ENCODE results near the gene CNTNAP5. TPM values are rescaled to one million over a fixed set of nuclear protein-coding genes. Genes with fewer than 3 reads are reported as not detected.

The CNTNAP5 gene
- total and polyA plus RNA-seq, 7 experiments from 2014 or later: not detected

- Mint-ChIP-seq H3K27me3 (no peaks in the 10 kb centered on the region), H3K4me3 (no peak overlapping the region), H3K27ac (no peak overlapping the region), H3K4me1 (no peaks in the 10 kb centered on the region), H3K36me3 (no peaks in the 10 kb centered on the region), H3K9me3 (peaks cover 0 to 22% (median 4%) of the 10 kb centered on the region in 11 donors)
- Histone ChIP-seq H3K27ac (ENCODE audit: low read depth, low read length) (no peak overlapping the region), H3K9me3 (ENCODE audit: control insufficient read depth in 2 of 3, low read length in 3 of 3) (no peaks in the 10 kb centered on the region), H3K36me3 (ENCODE audit: control insufficient read depth in 2 of 3, insufficient read depth in 3 of 3, low read length in 3 of 3) (no peaks in the 10 kb centered on the region), H3K4me3 (ENCODE audit: low read length) (no peak overlapping the region), H3K4me1 (ENCODE audit: control insufficient read depth in 2 of 2, insufficient read depth in 2 of 2, low read length in 2 of 2) (no peaks in the 10 kb centered on the region), H3K27me3 (ENCODE audit: control insufficient read depth in 2 of 2, insufficient read depth in 2 of 2, low read length in 2 of 2) (no peaks in the 10 kb centered on the region)
- POLR2A ChIA-PET: no interaction called here
- DNase-seq: no peak
- intact Hi-C loops (cut with micrococcal nuclease): no loop called here
- ATAC-seq: no peak
- CTCF ChIA-PET: no interaction called here
Measured at GRCh38 chr2:124050833-124051497, 25.9 kb downstream of the CNTNAP5 start.

DNA sequence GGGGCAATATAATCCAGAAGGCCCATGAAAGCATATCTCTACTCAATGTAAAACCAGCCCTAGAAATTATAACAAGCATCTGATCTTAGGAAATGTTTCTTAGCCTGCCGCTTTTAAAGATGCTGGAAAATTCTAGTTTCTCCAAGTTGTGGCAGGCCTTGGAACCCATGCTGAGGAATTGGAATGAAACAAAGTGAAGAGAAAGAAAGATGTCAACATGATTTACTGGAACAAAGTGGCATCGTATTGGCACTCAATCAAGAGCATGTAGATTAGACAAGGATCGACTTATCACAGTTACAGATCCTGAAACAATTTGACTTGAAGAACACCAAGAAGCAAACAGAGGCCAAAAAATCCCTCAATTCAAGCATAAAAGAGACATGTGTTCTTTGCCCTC is 28.7 kb downstream of the CNTNAP5 start:
- no peaks in the 10 kb centered on the region for H3K4me1 Mint-ChIP-seq
- H3K4me3 Mint-ChIP-seq: no peak overlapping the region
- intact Hi-C loops (cut with micrococcal nuclease): no loop called here
- H3K36me3 Mint-ChIP-seq: no peaks in the 10 kb centered on the region
- no peak overlapping the region for H3K27ac ChIP-seq (ENCODE audit: low read depth, low read length)
- POLR2A ChIA-PET: no interaction called here
- DNase-seq (no peak), ATAC-seq (no peak)
- H3K36me3 ChIP-seq (ENCODE audit: control insufficient read depth in 2 of 3, insufficient read depth in 3 of 3, low read length in 3 of 3): no peaks in the 10 kb centered on the region
- H3K9me3 Mint-ChIP-seq: peaks cover 0 to 11% (median 5%) of the 10 kb centered on the region in 11 donors
- no peak overlapping the region for H3K4me3 ChIP-seq (ENCODE audit: low read length)
- H3K27me3 Mint-ChIP-seq: no peaks in the 10 kb centered on the region
- no peaks in the 10 kb centered on the region for H3K4me1 ChIP-seq (ENCODE audit: control insufficient read depth in 2 of 2, insufficient read depth in 2 of 2, low read length in 2 of 2)
- H3K9me3 ChIP-seq (ENCODE audit: control insufficient read depth in 2 of 3, low read length in 3 of 3): no peaks in the 10 kb centered on the region
- H3K27ac Mint-ChIP-seq: no peak overlapping the region
- no peaks in the 10 kb centered on the region for H3K27me3 ChIP-seq (ENCODE audit: control insufficient read depth in 2 of 2, insufficient read depth in 2 of 2, low read length in 2 of 2)
- CTCF ChIA-PET: no interaction called here

DNA sequence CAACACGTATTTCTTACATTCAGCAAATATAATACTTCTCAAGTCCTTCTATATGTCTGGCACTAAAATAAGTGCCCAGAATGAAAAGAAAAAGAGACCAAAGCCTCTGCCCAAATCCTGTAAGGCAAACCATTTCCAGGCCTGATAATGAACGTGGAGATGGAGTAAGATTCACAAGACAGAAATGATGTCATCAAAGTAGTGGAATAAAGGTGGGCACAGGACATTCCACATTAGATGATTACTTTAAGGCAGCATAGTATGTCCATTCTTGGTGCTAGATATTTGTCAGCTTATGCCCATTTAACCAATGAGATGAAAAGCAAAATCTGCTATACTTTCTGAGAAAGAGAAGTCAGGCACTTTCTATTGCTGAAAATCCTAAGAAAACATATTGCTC is 38.5 kb downstream of the CNTNAP5 start:
- ChIA-PET POLR2A (interaction anchor here (0.8 kb wide), 1 partner anchor 15 kb away, joined by 3 read pairs; no protein-coding TSS in a partner anchor), CTCF (no interaction called here)
- Histone ChIP-seq H3K4me1 (ENCODE audit: control insufficient read depth in 2 of 2, insufficient read depth in 2 of 2, low read length in 2 of 2) (no peaks in the 10 kb centered on the region), H3K27ac (ENCODE audit: low read depth, low read length) (no peak overlapping the region), H3K36me3 (ENCODE audit: control insufficient read depth in 2 of 3, insufficient read depth in 3 of 3, low read length in 3 of 3) (no peaks in the 10 kb centered on the region), H3K4me3 (ENCODE audit: low read length) (no peak overlapping the region), H3K27me3 (ENCODE audit: control insufficient read depth in 2 of 2, insufficient read depth in 2 of 2, low read length in 2 of 2) (no peaks in the 10 kb centered on the region), H3K9me3 (ENCODE audit: control insufficient read depth in 2 of 3, low read length in 3 of 3) (no peaks in the 10 kb centered on the region)
- ATAC-seq (no peak), DNase-seq (no peak)
- Mint-ChIP-seq H3K4me1 (no peaks in the 10 kb centered on the region), H3K9me3 (peaks cover 0 to 11% (median 2%) of the 10 kb centered on the region in 11 donors), H3K27ac (no peak overlapping the region), H3K36me3 (no peaks in the 10 kb centered on the region), H3K27me3 (no peaks in the 10 kb centered on the region), H3K4me3 (no peak overlapping the region)
- intact Hi-C loops (cut with micrococcal nuclease): no loop called here

GRCh38 chr2:124065636-124066035 is 40.5 kb downstream of the CNTNAP5 start:
- H3K4me3 Mint-ChIP-seq: no peak overlapping the region
- intact Hi-C loops (cut with micrococcal nuclease): no loop called here
- CTCF ChIA-PET: no interaction called here

GRCh38 chr2:124066776-124067175 is 41.7 kb downstream of the CNTNAP5 start:
- Histone ChIP-seq H3K27ac (ENCODE audit: low read depth, low read length) (no peak overlapping the region), H3K4me1 (ENCODE audit: control insufficient read depth in 2 of 2, insufficient read depth in 2 of 2, low read length in 2 of 2) (no peaks in the 10 kb centered on the region), H3K36me3 (ENCODE audit: control insufficient read depth in 2 of 3, insufficient read depth in 3 of 3, low read length in 3 of 3) (no peaks in the 10 kb centered on the region), H3K9me3 (ENCODE audit: control insufficient read depth in 2 of 3, low read length in 3 of 3) (no peaks in the 10 kb centered on the region), H3K27me3 (ENCODE audit: control insufficient read depth in 2 of 2, insufficient read depth in 2 of 2, low read length in 2 of 2) (no peaks in the 10 kb centered on the region), H3K4me3 (ENCODE audit: low read length) (no peak overlapping the region)
- DNase-seq: no peak
- peaks cover 0 to 30% (median 2%) of the 10 kb centered on the region in 11 donors for H3K9me3 Mint-ChIP-seq
- H3K27me3 Mint-ChIP-seq: no peaks in the 10 kb centered on the region
- no peak overlapping the region for H3K4me3 Mint-ChIP-seq
- ATAC-seq: no peak
- POLR2A ChIA-PET: no interaction called here
- H3K4me1 Mint-ChIP-seq: no peaks in the 10 kb centered on the region
- H3K27ac Mint-ChIP-seq: no peak overlapping the region
- CTCF ChIA-PET: no interaction called here
- intact Hi-C loops (cut with micrococcal nuclease): no loop called here
- no peaks in the 10 kb centered on the region for H3K36me3 Mint-ChIP-seq

More at GRCh38 chr2:124065636-124066035, 40.5 kb downstream of the CNTNAP5 start:
- H3K9me3 Mint-ChIP-seq: peaks cover 0 to 22% (median 2%) of the 10 kb centered on the region in 11 donors
- no peaks in the 10 kb centered on the region for H3K36me3 Mint-ChIP-seq
- Histone ChIP-seq H3K4me3 (ENCODE audit: low read length) (no peak overlapping the region), H3K27ac (ENCODE audit: low read depth, low read length) (no peak overlapping the region), H3K4me1 (ENCODE audit: control insufficient read depth in 2 of 2, insufficient read depth in 2 of 2, low read length in 2 of 2) (no peaks in the 10 kb centered on the region), H3K9me3 (ENCODE audit: control insufficient read depth in 2 of 3, low read length in 3 of 3) (no peaks in the 10 kb centered on the region), H3K27me3 (ENCODE audit: control insufficient read depth in 2 of 2, insufficient read depth in 2 of 2, low read length in 2 of 2) (no peaks in the 10 kb centered on the region), H3K36me3 (ENCODE audit: control insufficient read depth in 2 of 3, insufficient read depth in 3 of 3, low read length in 3 of 3) (no peaks in the 10 kb centered on the region)
- POLR2A ChIA-PET: no interaction called here
- no peak for ATAC-seq
- H3K27me3 Mint-ChIP-seq: no peaks in the 10 kb centered on the region
- H3K4me1 Mint-ChIP-seq: no peaks in the 10 kb centered on the region
- H3K27ac Mint-ChIP-seq: no peak overlapping the region
- DNase-seq: no peak

- intact Hi-C loops (cut with micrococcal nuclease): no loop called here
- Mint-ChIP-seq H3K36me3 (no peaks in the 10 kb centered on the region), H3K4me3 (no peak overlapping the region), H3K4me1 (no peaks in the 10 kb centered on the region), H3K9me3 (peaks cover 0 to 6% (median 0%) of the 10 kb centered on the region in 11 donors), H3K27ac (no peak overlapping the region), H3K27me3 (no peaks in the 10 kb centered on the region)
- ATAC-seq (no peak), DNase-seq (no peak)
- POLR2A ChIA-PET: no interaction called here
- CTCF ChIA-PET: no interaction called here
- H3K9me3 ChIP-seq (ENCODE audit: control insufficient read depth in 2 of 3, low read length in 3 of 3): no peaks in the 10 kb centered on the region
- no peaks in the 10 kb centered on the region for H3K36me3 ChIP-seq (ENCODE audit: control insufficient read depth in 2 of 3, insufficient read depth in 3 of 3, low read length in 3 of 3)
- H3K27me3 ChIP-seq (ENCODE audit: control insufficient read depth in 2 of 2, insufficient read depth in 2 of 2, low read length in 2 of 2): no peaks in the 10 kb centered on the region
- no peaks in the 10 kb centered on the region for H3K4me1 ChIP-seq (ENCODE audit: control insufficient read depth in 2 of 2, insufficient read depth in 2 of 2, low read length in 2 of 2)
- H3K4me3 ChIP-seq (ENCODE audit: low read length): no peak overlapping the region
- H3K27ac ChIP-seq (ENCODE audit: low read depth, low read length): no peak overlapping the region
Measured at GRCh38 chr2:124079045-124079444, 54.0 kb downstream of the CNTNAP5 start.

GRCh38 chr2:124080281-124081153 is 55.4 kb downstream of the CNTNAP5 start:
- no peak overlapping the region for H3K4me3 Mint-ChIP-seq
- Histone ChIP-seq H3K27me3 (ENCODE audit: control insufficient read depth in 2 of 2, insufficient read depth in 2 of 2, low read length in 2 of 2) (no peaks in the 10 kb centered on the region), H3K36me3 (ENCODE audit: control insufficient read depth in 2 of 3, insufficient read depth in 3 of 3, low read length in 3 of 3) (no peaks in the 10 kb centered on the region), H3K4me1 (ENCODE audit: control insufficient read depth in 2 of 2, insufficient read depth in 2 of 2, low read length in 2 of 2) (no peaks in the 10 kb centered on the region), H3K27ac (ENCODE audit: low read depth, low read length) (no peak overlapping the region), H3K9me3 (ENCODE audit: control insufficient read depth in 2 of 3, low read length in 3 of 3) (no peaks in the 10 kb centered on the region), H3K4me3 (ENCODE audit: low read length) (no peak overlapping the region)
- no peaks in the 10 kb centered on the region for H3K4me1 Mint-ChIP-seq
- intact Hi-C loops (cut with micrococcal nuclease): no loop called here
- CTCF ChIA-PET: no interaction called here
- H3K36me3 Mint-ChIP-seq: no peaks in the 10 kb centered on the region
- POLR2A ChIA-PET: no interaction called here
- no peak overlapping the region for H3K27ac Mint-ChIP-seq
- no peak for DNase-seq
- H3K9me3 Mint-ChIP-seq: peaks cover 0 to 9% (median 1%) of the 10 kb centered on the region in 11 donors
- ATAC-seq: no peak
- no peaks in the 10 kb centered on the region for H3K27me3 Mint-ChIP-seq
